GM21529 (cell line): ENCODE data around the gene ARRDC2.
"Not testable (repeated sequence)": the region's sequence is repeated elsewhere in the genome, so short reads cannot be mapped to it uniquely, and the experiment has no call there.

Source experiments
- ATAC-seq: cut with Tn5 transposase; IDR thresholded peaks from one replicate; pipeline ENCODE4 v1.9.1; 2021; ENCODE audit not compliant: unreplicated experiment

Gene ARRDC2

DNA sequence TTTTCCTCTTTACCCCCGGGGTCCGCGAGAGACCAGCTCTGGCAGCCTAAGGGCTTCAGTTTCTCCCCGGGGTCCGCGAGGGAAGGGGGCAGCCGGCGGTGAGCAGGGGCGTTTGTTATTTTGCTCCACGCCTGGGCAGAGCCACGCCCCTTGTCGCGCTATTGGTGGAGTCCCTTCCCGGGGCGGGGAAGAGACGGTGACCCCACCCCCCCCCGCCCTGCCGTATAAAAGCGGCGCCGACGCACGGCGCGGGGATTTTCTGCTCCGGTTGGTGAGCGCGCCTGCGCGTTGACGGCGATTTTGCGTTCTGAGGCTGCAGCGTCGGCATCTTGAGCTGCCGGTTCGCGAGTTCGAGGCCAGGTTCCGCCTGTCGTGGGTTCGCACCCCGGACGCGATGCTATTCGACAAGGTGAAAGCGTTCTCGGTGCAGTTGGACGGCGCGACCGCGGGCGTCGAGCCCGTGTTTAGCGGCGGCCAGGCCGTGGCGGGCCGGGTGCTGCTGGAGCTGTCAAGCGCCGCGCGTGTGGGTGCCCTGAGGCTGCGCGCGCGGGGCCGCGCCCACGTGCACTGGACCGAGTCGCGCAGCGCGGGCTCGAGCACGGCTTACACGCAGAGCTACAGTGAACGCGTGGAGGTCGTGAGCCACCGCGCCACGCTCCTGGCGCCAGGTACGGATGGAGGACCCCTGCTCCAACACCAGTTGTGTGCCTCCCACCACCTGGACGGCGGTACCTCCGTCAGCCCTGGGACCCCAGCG is at the start of gene ARRDC2:
ARRDC2 (plus strand) TSS at position 254 of the 757 bp plus-strand sequence; CDS start at position 395, 141 bp downstream.
- peak; percentile 55 for ATAC-seq

DNA sequence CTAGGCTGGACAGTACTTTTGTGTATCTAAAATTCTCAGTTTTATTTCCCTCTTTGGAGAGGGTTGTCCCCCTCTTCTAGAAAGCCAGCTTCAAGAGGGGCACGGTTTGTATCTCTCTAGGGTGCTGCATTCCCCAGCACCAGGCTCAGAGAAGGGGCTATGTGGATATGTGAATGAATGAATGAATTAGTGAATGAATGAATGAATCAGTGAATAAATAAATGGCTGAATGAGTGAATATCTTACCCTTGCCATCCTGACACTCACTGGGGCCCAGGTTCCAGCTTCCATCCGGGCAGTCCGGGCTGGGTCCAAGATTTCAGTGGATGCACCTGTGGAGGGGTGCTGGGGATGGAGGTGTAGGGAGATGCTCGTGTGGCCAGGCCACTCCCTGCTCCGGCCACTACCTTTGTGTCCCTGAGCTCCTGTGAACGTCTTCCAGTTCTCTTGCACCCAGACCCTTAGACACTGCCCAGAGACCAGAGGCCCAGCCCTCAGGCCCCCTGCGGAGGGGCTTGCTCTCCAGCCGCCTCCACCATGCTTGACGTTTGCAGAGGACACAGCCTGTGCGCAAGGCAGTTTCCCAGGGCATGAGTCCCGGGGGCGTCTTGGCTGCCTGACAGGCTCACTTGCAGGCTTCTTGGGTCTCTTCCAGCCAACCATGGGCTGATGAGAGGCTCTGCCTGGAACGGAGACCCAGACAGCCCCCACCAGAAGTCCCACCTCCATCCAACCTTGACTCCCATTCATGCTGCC is 43.9 kb upstream of the ARRDC2 start:
- ATAC-seq, result no peak

DNA sequence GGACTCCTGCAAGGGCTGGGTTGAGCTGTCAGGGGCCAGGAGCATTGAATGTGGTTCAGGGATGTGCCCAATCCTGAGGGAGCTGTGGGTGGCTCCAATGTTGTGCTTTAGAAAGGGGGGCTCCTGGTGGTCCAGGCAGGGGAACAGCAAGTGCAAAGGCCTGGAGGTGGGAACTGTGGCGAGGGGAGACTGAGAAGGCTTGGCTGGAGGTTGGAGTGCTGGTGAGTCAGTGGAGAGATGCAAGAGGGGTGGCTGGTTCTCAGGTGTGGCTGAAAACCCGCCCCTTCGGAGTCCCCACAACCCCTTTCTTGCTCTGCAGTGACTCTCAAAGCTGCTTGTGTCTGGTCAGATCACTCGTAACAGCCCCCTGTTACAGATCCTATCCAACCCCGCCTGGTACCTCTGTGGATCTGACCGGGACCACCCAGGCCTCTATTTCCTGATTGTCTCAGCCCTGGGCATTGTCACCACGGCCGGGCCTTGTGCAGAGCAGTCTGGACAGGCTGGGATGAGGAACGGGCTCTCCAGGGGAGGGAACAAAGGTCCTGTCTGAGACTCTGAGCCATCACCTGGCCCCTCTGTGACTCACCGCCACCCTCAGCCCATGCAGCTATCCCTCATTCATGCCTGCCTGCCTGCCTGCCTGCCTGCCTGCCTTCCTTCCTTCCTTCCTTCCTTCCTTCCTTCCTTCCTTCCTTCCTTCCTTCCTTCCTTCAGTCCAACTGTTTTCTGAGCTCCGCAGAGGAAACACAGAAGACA is 42.4 kb upstream of the ARRDC2 start:
- no peak for ATAC-seq

- no peak for ATAC-seq
Observed at GRCh38 chr19:17966129-17966483, 41.9 kb upstream of the ARRDC2 start.

- ATAC-seq, result no peak
Observed at GRCh38 chr19:17966550-17967256, 41.3 kb upstream of the ARRDC2 start, which contains the start of gene KCNN1. Gene KCNN1 (plus strand): TSS chr19:17967107. CDS start chr19:17973889, 6,782 bp downstream.

DNA sequence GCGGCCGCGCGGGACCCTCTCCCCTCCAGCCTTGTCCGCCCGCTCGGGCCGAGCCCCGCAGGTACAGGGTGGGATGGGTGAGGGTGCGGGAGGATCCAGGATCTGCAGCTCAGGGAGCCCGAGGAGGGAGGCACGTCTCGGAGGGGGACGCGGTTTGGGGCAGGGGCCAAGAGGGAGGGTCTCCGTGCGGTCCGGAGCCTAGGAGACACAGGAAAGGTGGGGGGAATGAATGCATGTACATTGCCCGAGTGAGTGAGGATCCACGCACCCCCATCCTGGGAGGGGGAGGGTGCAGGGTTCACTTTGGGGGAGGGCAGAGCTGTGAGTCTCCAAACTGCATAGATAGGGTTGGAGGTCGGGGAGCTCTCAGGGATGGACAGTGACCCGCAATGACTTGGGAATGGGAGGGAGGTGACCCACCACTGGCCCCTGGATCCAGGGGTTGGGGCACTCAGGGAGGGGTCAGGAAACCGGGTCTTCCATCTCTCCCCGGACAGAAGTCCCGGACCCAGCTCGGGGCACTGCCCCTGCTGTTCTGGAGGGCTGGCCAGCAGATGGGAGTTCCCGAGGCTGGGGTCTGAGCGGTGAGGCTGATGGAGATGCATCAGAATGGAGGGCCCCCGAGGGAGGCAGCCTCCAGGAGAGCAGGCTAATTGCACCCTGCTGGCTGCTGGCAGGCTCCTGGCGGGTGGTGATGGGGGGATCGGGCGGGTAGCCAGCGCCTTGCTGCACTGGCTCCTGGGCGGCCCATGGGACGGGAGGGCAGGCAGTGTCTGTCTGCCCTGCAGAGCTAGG is 40.5 kb upstream of the ARRDC2 start:
- no peak for ATAC-seq

GRCh38 chr19:17968362-17968761 is 39.6 kb upstream of the ARRDC2 start:
- no peak for ATAC-seq

DNA sequence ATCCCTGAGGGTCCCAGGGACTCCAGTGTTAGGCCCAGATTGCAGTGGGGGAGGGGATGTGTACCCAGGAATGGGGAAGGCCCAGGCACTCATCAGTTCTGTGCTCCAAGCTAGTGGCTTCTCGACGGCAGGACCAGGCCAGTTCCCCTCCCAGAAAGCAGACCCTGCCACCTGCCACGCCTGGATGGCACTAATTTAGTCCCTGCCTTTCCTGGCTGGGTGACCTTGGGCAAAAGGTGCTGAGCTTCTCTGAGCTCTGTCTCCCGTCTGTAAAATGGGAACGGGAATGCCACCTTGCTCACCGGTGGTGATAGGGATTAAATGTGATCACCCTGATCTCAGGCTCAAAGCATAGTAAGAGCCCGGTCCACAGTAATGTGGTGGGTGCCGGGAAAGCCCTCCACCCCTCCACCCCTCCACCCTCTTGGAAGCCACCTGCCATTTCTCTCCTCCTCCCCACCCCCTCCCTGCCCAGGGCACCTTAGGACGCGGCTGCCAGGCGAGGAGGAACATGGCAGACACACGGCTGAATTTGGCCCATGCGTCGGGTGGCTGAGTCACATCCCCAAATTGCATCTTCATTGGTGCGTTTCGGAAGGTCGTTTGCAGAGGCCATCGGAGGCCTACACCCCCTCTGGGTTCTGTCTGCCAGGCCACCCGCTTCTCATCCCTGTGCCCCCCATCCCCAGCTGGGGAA is 38.7 kb upstream of the ARRDC2 start:
- no peak for ATAC-seq

GRCh38 chr19:17972230-17972629 is 35.7 kb upstream of the ARRDC2 start:
- ATAC-seq, result no peak

DNA sequence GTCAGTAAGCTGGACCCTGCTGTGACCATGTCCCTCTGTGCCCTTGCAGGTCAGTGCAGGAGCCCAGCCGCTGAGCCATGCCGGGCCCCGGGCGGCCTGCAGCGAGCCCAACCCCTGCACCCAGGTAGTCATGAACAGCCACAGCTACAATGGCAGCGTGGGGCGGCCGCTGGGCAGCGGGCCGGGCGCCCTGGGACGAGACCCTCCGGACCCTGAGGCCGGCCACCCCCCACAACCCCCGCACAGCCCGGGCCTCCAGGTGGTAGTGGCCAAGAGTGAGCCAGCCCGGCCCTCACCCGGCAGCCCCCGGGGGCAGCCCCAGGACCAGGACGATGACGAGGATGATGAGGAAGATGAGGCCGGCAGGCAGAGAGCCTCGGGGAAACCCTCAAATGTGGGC is 34.2 kb upstream of the ARRDC2 start:
- no peak for ATAC-seq

GRCh38 chr19:17974551-17974950 is 33.4 kb upstream of the ARRDC2 start:
- ATAC-seq, result no peak

DNA sequence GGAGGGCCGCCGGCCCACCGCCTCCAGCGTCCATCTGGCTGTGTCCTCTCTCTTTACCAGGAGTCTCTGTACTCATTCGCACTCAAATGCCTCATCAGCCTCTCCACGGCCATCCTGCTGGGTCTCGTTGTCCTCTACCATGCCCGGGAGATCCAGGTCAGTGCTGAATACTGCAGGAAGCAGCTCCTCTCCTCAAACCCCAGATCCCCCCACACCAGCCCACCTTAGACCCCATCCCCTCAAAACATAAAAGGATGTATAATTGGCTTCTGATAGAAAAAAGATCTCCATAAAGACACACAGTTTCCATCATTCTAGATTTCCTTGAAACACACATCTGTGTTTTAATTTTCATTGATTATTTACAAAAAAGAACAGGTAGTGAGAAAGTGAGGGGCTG is 32.9 kb upstream of the ARRDC2 start:
- no peak for ATAC-seq

DNA sequence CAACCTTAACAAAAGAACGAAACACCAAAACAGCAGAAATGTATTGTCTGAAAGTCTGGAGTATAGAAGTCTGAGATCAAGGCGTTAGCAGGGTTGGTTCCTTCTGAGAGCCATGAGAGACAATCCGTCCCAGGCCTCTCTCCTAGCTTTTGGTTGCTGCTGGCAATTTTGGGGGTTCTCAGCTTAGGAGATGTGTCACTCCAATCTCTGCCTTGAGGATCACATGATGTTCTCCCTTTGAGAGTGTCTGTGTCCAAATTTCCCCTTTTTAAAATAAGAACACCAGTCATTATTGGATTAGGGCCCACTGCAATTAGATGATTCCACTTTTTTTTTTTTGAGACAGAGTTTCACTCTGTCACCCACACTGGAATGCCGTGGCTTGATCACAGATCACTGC is 30.9 kb upstream of the ARRDC2 start:
- no peak for ATAC-seq

GRCh38 chr19:17977488-17977887 is 30.5 kb upstream of the ARRDC2 start:
- ATAC-seq, result no peak

DNA sequence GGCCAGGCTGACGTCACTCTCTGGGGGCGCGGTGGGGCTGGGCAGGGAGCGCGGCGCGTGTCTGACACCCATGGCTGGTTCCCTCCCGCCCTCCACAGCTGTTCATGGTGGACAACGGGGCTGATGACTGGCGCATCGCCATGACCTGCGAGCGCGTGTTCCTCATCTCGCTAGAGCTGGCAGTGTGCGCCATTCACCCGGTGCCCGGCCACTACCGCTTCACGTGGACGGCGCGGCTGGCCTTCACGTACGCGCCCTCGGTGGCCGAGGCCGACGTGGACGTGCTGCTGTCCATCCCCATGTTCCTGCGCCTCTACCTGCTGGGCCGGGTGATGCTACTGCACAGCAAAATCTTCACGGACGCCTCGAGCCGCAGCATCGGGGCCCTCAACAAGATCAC is 26.4 kb upstream of the ARRDC2 start:
- no peak for ATAC-seq

DNA sequence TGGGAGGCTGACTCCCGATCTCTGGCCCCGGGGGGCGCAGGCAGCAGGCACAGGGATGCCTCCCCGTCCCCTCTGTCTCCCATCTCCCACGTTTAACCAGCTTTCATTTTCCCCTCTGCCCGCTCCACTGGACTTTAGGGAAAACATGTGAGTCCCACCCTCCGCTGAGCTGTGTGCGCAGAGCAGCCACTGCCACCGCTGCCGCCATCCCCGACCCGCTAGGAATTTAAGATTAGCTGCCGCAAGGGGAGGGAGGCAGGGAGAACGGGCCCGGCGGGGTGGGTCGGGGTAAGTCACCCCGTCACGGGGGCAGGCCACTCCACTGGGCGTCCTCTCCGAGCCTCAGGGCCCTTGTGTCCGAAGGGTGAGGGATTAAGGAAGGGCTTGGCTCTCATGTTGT is 25.5 kb upstream of the ARRDC2 start:
- no peak for ATAC-seq

- ATAC-seq, result no peak
Observed at GRCh38 chr19:17985037-17985818, 22.7 kb upstream of the ARRDC2 start.

DNA sequence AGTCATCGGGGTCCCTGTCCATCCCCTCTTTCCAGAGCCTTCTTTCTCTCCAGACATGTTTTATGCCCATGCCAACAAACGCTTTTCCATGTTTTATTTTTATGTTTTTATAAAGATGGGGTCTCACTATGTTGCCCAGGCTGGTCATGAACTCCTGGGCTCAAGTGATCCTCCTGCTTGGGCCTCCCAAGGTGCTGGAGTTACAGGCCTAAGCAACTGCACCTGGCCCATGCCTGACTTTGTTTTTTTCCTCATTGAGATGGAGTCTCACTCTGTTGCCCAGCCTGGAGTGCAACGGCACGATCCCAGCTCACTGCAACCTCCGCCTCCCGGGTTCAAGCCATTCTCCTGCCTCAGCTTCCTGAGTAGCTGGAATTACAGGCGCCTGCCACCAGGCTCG is 21.4 kb upstream of the ARRDC2 start:
- not testable (repeated sequence) for ATAC-seq

DNA sequence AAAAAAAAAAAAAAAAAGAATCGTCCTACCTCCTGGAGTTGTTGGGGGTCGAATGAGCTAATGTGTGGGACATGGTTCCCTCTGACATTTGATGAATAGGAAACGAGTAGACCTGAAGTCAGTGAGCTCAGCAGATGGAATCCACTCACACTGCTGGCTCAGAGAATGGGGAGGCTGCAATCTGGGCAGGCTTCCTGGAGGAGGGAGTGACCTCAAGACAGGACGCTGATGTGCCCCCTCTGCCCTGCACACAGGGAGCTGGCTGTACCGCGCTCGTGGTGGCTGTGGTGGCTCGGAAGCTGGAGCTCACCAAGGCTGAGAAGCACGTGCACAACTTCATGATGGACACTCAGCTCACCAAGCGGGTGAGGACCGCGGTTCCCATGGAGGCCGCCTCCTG is 19.8 kb upstream of the ARRDC2 start:
- ATAC-seq, result no peak
